Measurements from ENCODE around the gene ARHGEF4.

The ARHGEF4 gene

DNA sequence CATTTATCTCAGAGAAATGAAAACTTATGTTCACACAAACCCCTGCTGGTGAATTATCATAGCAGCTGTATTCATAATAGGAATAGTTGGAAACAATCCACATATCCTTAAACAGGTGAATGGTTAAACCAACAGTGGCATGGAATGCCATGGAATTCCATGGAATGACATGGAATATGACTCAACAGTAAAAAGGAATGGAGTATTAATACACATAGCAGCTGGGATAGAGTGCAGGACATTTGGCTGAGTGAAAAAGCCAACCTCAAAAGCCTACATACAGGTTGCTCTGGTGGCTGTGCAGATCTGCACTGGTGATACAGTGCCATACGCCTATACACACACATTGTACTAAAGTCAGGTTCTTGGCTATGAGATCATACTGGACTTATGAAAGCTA lies 187.0 kb downstream of the ARHGEF4 start:
- DNase-seq, result no peak

GRCh38 chr2:131026919-131027318 lies 190.2 kb downstream of the ARHGEF4 start:
- DNase-seq, result no peak

DNA sequence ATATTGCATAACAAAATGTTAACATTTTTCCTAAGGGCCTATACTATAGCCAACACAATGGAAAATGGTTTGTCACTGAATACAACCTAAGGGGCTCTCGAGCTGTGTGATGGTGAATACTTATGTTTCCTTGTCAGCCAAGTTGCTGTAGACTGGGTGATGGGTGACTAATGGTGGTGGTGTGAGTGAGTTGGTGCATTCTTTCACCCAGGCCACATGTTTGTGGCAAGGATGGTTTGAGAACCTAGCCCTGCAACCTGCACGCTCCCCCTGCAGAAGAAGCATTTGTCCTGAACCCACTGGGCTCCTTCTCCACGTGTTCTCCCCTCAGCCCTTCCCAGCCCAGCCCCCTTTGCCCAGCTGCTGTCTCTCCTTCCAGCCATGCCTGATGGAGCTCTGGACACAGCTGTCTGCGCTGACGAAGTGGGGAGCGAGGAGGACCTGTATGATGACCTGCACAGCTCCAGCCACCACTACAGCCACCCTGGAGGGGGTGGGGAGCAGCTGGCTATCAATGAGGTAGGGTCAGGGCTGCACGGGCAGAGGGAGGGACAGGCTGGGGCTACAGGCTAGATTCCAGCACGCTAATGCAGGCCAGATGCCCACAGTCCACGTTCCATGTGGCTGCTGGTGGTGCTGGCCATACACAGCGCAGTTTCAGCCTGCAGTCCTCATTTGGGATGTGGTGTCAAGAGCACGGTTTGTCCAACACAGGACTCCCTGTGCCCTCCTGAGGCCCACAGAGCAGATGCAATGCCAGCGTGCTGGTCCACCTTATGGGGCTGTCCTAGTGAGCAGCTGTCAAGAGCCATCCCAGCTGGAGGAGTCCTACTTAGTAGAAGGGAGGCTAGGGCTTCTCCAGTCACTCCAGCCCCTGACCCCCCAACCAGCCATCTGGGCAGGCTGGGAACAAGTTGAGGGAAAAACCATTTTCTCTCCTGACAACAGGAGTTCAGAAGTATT lies 191.1 kb downstream of the ARHGEF4 start:
- DNase-seq, result no peak

- no peak for DNase-seq
These were observed 193.1 kb downstream of the ARHGEF4 start for GRCh38 chr2:131029812-131030211.

- no peak for DNase-seq
These were observed 193.8 kb downstream of the ARHGEF4 start for GRCh38 chr2:131030478-131030971.

DNA sequence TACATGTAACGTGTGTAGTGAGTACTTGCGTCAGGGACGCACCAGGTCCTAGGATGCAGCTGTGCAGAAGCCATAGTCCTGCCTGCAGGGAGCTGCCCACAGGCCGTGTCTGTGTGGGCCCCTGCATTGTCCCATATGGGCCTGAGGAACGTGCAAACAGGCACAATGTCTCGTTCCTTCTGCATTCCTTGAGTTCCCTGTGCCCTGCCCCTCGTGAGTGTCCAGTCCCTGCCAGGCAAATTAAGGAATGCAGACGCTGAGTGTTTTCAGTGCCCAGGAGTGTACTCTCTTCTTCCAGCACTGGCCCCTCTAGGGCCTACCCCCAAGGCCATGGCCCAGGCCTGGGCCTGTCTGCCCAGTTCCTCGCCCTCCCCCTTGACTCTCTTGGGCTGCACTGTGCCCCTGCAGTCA lies 194.7 kb downstream of the ARHGEF4 start:
- DNase-seq, result no peak

- DNase-seq, result no peak
These were observed 195.2 kb downstream of the ARHGEF4 start for GRCh38 chr2:131031875-131032274.

GRCh38 chr2:131032393-131032836 lies 195.7 kb downstream of the ARHGEF4 start:
- no peak for DNase-seq

DNA sequence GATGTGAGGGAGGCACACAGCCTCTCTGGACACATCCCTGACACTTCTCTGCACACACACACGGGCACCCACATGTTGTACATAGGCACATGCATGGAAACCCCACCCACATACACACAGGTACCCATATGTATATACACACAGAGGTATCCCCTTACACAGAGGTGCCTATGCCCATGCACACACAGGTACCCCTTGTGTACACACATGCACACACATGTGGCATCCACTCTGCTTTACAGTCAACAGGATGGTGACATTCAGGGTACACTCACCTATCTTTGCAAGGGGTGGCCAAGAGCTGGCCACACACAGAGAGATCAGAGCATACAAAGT lies 197.0 kb downstream of the ARHGEF4 start:
- no peak for DNase-seq

DNA sequence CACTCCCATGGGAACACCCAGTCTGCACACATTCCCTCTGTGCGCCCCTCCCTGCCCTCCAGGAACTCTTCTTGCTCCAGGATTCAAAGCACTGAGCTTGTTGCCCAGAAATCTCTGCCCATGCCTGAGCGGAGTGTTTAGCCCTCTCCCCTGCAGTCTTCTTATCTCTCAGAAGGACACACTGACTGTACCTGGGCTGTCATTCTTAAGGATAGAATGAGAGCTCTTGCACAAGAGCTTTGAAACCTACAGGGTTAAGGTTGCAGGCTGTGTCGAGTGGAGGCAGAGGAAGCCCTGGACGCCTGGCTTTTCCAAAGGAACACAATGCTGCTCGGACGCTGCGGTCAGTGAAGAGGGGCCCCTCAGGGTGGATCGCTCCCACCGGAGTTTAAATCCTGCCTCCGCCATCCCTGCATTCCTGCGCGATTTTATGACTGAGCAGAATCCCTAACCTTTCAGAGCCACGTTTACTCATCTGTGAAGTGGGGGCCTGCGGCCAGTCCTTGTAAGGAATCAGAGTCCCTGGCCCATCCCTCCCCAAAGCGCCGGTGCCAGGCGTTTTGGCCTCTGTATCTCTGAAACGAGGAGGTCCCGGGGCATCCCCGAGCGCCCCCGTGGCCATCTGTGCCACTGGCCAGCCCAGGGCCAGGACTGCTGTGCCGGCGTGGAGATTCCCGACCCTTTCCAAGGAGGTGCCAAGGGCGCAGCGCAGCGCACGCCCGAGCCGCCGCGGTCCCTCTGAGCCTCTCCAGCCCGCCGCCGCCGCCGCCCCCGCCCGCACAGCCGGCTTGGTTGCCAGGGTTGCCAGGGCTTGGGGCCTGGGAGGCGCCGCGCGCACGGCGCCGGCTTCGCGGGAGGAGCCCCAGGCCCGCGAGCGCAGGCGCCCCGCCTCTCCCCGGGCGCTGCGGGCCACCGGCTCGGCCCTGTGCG lies 197.7 kb downstream of the ARHGEF4 start:
- DNase-seq, result peak; percentile 46

DNA sequence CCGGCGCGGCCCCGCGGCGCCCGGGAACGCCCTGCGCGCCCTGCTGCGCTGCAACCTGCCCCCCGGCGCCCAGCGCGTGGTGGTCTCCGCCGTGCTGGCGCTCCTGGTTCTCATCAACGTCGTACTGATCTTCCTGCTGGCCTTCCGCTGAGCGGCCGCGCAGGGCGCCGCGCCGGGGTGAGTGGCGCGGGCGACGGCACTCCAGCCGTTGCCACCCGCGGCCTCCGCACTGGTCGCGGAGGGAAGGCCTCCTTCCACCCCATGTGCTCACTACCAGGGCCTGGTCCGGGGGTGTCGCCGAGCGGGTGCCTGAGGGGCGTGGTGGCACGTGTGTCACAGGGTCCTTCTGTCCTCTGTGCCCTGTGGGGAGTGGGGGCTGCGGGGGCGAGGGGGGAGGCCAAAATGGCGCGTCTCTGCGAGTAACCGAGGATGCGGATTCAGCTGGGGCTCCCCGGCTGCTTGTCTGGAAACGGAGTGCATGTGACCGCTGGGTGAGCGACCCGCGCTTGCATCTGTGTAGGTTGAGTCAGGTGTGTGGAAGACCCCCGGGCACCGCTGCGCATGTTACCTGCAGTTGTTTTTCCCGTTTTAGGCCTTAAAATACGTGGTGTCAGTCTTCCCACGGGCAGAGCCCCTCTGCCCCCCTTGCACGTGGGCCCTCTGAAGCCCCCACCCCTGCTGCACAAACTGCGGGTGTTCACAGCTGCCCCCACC lies 198.6 kb downstream of the ARHGEF4 start:
- no peak for DNase-seq

GRCh38 chr2:131035826-131036231 lies 199.1 kb downstream of the ARHGEF4 start:
- DNase-seq, result no peak

DNA sequence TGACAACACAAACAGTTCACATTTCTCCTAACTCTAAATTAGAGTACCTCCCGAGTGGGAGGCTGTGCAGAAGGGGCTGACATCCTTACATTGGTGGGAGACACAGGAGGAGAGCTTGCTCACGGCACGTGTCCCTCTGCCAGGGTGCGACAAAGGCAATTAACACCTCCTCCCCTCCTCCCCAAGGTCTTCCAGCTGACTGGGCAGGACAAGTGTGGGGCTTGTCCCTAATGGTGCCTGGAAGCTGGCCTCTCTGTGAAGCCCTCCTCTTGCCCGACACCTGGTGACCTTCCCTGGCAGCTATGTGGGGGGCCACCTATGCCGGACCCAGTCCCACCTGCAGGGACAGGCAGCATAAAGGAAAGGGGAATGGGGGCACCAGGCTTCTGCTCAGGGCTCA lies 199.6 kb downstream of the ARHGEF4 start:
- no peak for DNase-seq

DNA sequence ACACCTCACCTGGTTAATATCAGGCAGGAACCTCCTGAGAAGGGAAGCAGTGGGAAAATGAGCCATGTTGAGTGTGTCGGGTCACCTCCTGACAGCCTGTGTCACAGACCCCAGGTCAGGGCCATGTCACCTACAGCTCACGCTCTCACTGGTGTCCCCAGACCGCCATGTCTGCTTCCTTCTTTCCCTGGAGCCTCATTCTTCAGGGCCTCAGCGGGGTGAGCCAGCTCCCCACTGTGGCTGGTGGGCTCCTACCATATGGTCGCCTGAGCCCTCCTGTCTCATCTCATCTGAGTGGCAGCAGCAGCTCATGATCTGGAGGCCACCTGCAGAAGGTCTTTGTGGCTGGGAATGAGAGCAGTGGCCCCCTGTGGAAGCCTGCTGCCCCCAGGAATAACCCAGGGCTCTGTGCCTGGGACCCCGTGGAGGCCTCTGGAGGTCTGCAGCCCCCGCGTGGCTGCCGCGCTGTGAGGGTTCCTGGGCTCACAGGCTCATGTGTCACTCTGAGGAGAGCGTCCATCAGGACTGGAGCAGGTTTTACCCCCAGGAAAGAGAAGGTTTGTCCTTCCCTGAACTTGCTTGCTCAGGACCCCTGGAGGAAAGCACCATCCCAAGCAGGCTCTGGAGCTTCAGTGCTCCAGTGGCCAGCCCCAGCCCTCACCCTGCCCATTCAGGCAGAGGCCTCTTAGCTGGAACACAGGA lies 200.1 kb downstream of the ARHGEF4 start:
- DNase-seq, result no peak

- DNase-seq, result no peak
These were observed 200.9 kb downstream of the ARHGEF4 start for GRCh38 chr2:131037398-131038257.

GRCh38 chr2:131038258-131039100 lies 201.8 kb downstream of the ARHGEF4 start:
- no peak for DNase-seq

DNA sequence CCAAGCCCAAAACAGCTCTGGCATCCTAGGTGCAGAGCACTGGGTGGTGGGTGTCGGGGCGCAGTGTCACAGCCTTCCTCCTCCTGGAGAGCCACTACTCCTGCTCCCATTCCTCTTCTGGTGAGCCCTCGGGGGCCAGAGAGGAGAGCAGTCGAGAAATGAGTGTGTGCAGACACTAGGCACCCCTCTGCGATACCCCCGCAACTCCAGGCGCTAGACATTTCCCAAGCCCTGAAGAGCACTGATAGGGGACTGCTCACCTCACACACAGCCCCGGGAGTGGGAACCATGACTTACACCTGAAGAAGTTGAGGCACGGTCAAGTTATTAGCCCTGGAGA lies 202.4 kb downstream of the ARHGEF4 start:
- DNase-seq, result no peak

DNA sequence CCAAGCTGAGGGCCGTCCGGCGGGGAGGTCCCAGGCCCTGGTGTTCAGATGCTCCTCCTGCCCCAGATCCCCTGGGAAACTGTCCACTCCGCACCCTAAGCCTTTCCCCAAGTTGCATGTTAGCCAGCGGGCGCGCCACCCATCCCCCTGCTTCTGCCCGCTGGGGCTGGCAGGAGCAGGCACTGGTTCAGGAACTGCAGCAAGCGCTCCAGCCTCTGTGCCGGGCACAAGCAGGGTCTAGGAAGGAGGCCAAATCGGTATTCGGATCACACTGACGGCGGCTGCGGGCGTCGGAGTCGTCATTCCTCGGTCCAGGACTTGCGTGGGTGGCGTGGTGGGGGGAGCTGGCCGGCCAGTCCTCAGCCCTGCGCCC lies 202.8 kb downstream of the ARHGEF4 start:
- no peak for DNase-seq

- DNase-seq, result no peak
These were observed 203.4 kb downstream of the ARHGEF4 start for GRCh38 chr2:131039908-131040660.

Data from COR-L47 (cell line).